ENCODE measurements around the gene LAS1L.

GRCh38 chrX:65509400-65509799 is 25.2 kb downstream of the LAS1L start:
- TF ChIP-seq YY1 (IDR thresholded peaks at IDR 0.05) = no peak
- TF ChIP-seq CTCF (IDR thresholded peaks at IDR 0.05; ENCODE audit: low read depth, low read length, missing input control) = no peak
- no peak for TF ChIP-seq FOXA2 (IDR thresholded peaks at IDR 0.05)
- no peak for TF ChIP-seq SP1 (IDR thresholded peaks at IDR 0.05)
- no peak for TF ChIP-seq RAD21 (IDR thresholded peaks at IDR 0.05)
- TF ChIP-seq TAF1 (conservative IDR thresholded peaks at IDR 0.05) = no peak
- TF ChIP-seq EGR1 (IDR thresholded peaks at IDR 0.05; ENCODE audit: low read depth in 2 of 2) = no peak
- TF ChIP-seq REST (IDR thresholded peaks at IDR 0.05) = no peak
- TF ChIP-seq, protein P1, sequence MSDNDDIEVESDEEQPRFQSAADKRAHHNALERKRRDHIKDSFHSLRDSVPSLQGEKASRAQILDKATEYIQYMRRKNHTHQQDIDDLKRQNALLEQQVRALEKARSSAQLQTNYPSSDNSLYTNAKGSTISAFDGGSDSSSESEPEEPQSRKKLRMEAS (IDR thresholded peaks at IDR 0.05) = no peak
- TF ChIP-seq, protein P2, sequence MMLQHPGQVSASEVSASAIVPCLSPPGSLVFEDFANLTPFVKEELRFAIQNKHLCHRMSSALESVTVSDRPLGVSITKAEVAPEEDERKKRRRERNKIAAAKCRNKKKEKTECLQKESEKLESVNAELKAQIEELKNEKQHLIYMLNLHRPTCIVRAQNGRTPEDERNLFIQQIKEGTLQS (IDR thresholded peaks at IDR 0.05) = no peak
- TF ChIP-seq GABPA (IDR thresholded peaks at IDR 0.05 in 1 of 2, conservative IDR thresholded peaks at IDR 0.05 in 1 of 2) = no peak
